Osteoblast (primary cell): ENCODE results near the gene AGAP3. TPM values are rescaled to one million over a fixed set of nuclear protein-coding genes. Genes with fewer than 3 reads are reported as not detected.

Experiments
- DNase-seq: peaks from one replicate; pipeline ENCODE4 v3.0.0; 2011; ENCODE audit warnings: low spot score, mixed read lengths; ENCODE audit not compliant: insufficient read length; ENCODE audit errors: missing footprints
- H2AFZ ChIP-seq: 2 replicates; pipeline ENCODE4 v1.6.0; 2011; ENCODE audit warnings: mild to moderate bottlenecking, low read length
- H3K27ac ChIP-seq: 2 replicates; pipeline ENCODE4 v1.5.1; 2011; ENCODE audit warnings: mild to moderate bottlenecking, low read depth, low read length, moderate library complexity
- H3K27me3 ChIP-seq: 2 replicates; pipeline ENCODE4 v1.6.0; 2012; ENCODE audit warnings: mild to moderate bottlenecking, control low read depth, inconsistent platforms, low read length, moderate library complexity; ENCODE audit not compliant: insufficient read depth
- H3K36me3 ChIP-seq: 2 replicates; pipeline ENCODE4 v1.5.1; 2011; ENCODE audit warnings: mild to moderate bottlenecking, low read length, control low read depth, moderate library complexity; ENCODE audit not compliant: insufficient read depth
- H3K4me1 ChIP-seq: 2 replicates; pipeline ENCODE4 v1.5.1; 2011; ENCODE audit warnings: mild to moderate bottlenecking, low read length, control low read depth, moderate library complexity; ENCODE audit not compliant: insufficient read depth
- H3K4me2 ChIP-seq: 2 replicates; pipeline ENCODE4 v1.6.0; 2011; ENCODE audit warnings: mild to moderate bottlenecking, low read length; ENCODE audit not compliant: insufficient read depth
- H3K4me3 ChIP-seq: fragments of 200-600 bp; sonication (generic); 3 replicates; pipeline ENCODE4 v1.5.1; 2012; ENCODE audit warnings: mild to moderate bottlenecking, low read length, inconsistent platforms; ENCODE audit not compliant: insufficient read depth
- H3K79me2 ChIP-seq: 2 replicates; pipeline ENCODE4 v1.6.0; 2012; ENCODE audit warnings: mild to moderate bottlenecking, low read length, control low read depth, inconsistent platforms; ENCODE audit not compliant: insufficient read depth
- H3K9me3 ChIP-seq: 2 replicates; pipeline ENCODE4 v1.5.1; 2011; ENCODE audit warnings: low read depth, low read length, control low read depth
- H4K20me1 ChIP-seq: 2 replicates; pipeline ENCODE4 v1.6.0; 2012; ENCODE audit warnings: mild to moderate bottlenecking, low read length, control low read depth; ENCODE audit not compliant: insufficient read depth
- total RNA-seq: library from RNA; depleted of rRNA; stranded (reverse); fragments of >200 nt; gene quantifications from 2 replicates; pipeline ENCODE4 v1.2.3, GENCODE V29; 2012
- TF ChIP-seq, protein P1 (sequence below): IDR thresholded peaks from 2 replicates; pipeline ENCODE4 v1.5.1; 2011; ENCODE audit warnings: mild to moderate bottlenecking, low read depth, low read length, moderate library complexity; ENCODE audit errors: extremely low read depth

Gene AGAP3
- total RNA-seq, 1 donor = 39.8 TPM

DNA sequence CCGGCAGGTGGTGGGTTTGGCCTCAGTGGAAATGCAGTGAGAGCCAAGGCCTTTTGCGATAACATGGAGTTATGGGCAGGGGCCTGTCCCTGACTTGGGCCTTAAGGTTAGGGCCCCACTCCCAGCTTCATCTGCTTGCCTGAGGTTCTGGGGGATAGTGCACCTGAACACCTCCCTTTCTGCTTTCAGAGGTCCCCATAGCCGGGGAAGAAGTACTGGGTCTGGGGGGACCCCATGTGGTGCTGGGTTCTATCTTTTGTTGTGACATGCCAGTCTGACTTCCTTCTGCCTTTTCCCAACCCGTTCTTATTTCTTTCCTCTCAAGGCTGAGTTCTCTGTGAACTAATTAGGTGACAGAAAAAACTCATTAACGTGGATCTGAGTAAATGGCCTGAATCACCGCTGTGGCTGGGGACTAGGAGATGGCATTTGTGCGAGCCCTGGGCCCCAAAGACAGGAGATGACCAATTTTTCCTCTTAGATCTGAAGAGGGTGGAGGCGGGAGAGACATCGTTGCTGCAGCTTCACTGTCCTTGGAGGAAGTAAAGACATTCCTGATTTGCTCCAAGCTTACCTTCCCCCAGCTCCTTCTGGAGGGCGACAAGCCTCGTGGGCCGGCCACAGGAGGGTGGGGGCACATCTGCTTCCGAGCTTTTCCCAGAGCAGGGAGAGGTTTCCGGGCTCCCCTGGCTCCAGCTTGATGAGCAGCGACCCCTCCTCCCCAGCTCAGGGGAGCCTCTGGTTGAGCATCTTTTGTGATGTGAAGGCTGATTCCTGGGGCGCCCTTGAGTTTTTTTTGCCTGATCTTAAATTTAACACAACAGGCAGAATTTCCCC is 2.0 kb downstream of the AGAP3 start:
- no peaks in the 10 kb centered on the region for H3K9me3 ChIP-seq
- peak overlapping the region; percentile 78 for H2AFZ ChIP-seq
- no peaks in the 10 kb centered on the region for H3K27me3 ChIP-seq
- H3K79me2 ChIP-seq = peaks cover 63% of the 10 kb centered on the region
- DNase-seq = peak; percentile 89
- peak overlapping the region; percentile 79 for H3K27ac ChIP-seq
- H3K4me2 ChIP-seq = peak overlapping the region; percentile 79
- peaks cover 43% of the 10 kb centered on the region for H4K20me1 ChIP-seq
- peaks cover 33% of the 10 kb centered on the region for H3K4me1 ChIP-seq
- peaks cover 5% of the 10 kb centered on the region for H3K36me3 ChIP-seq
- TF ChIP-seq, protein P1, sequence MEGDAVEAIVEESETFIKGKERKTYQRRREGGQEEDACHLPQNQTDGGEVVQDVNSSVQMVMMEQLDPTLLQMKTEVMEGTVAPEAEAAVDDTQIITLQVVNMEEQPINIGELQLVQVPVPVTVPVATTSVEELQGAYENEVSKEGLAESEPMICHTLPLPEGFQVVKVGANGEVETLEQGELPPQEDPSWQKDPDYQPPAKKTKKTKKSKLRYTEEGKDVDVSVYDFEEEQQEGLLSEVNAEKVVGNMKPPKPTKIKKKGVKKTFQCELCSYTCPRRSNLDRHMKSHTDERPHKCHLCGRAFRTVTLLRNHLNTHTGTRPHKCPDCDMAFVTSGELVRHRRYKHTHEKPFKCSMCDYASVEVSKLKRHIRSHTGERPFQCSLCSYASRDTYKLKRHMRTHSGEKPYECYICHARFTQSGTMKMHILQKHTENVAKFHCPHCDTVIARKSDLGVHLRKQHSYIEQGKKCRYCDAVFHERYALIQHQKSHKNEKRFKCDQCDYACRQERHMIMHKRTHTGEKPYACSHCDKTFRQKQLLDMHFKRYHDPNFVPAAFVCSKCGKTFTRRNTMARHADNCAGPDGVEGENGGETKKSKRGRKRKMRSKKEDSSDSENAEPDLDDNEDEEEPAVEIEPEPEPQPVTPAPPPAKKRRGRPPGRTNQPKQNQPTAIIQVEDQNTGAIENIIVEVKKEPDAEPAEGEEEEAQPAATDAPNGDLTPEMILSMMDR = no peak
- peak overlapping the region; percentile 91 for H3K4me3 ChIP-seq

DNA sequence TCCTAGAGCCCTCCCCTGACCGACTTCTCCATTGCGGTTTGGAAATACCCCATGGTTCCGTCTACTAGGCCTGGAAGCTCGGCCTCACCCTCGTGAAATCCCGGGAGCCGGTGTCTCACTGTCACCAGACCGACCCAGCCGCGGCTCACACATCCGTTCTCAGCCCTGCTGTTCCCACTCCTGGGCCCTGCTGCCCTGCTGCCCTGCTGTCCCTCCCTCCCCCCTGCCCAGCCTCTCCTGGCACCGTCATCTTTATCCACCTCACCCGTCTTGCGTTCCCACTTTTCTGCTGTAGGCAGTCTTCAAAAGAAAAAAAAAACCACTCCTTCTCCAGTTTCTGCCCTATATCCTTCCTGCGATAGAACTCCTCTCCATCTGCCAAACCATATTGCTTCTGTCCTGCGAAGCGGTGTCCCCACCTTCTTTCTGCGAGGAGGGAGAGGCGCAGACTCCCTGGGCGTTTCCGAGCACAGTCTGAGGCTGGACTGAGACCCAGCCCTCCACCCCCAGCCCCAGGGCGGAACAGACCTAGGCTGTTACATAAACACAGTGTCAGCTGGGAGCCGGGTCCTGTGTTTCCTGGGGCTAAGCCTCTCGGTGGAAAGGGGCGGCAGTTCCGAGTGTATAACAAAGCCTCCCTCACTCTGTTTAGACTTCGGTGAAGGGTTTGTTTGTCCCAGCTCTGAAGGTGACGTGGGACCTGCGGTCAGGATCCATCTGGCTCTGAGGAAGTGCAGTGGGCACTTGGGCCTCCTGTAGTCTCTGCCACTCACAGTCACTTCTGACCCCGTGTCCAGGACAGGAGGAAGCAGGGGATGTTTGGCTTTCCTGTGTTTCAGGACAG is 2.8 kb downstream of the AGAP3 start:
- peak; percentile 92 for DNase-seq
- no peaks in the 10 kb centered on the region for H3K27me3 ChIP-seq
- H3K27ac ChIP-seq = peak overlapping the region; percentile 79
- H3K9me3 ChIP-seq = no peaks in the 10 kb centered on the region
- H4K20me1 ChIP-seq = peaks cover 50% of the 10 kb centered on the region
- peaks cover 7% of the 10 kb centered on the region for H3K36me3 ChIP-seq
- H3K4me2 ChIP-seq = peak overlapping the region; percentile 79
- H3K4me3 ChIP-seq = peak overlapping the region; percentile 91
- TF ChIP-seq, protein P1 = no peak
- peaks cover 72% of the 10 kb centered on the region for H3K79me2 ChIP-seq
- H3K4me1 ChIP-seq = peaks cover 29% of the 10 kb centered on the region
- peak overlapping the region; percentile 78 for H2AFZ ChIP-seq

GRCh38 chr7:151089893-151090730 is 3.8 kb downstream of the AGAP3 start:
- peaks cover 29% of the 10 kb centered on the region for H3K4me1 ChIP-seq
- peak overlapping the region; percentile 91 for H3K4me3 ChIP-seq
- H4K20me1 ChIP-seq = peaks cover 60% of the 10 kb centered on the region
- H3K36me3 ChIP-seq = peaks cover 7% of the 10 kb centered on the region
- no peaks in the 10 kb centered on the region for H3K27me3 ChIP-seq
- H3K9me3 ChIP-seq = no peaks in the 10 kb centered on the region
- TF ChIP-seq, protein P1 = no peak
- H2AFZ ChIP-seq = no peak overlapping the region
- peak; percentile 78 for DNase-seq
- H3K79me2 ChIP-seq = peaks cover 82% of the 10 kb centered on the region
- H3K27ac ChIP-seq = peak overlapping the region; percentile 79
- peak overlapping the region; percentile 79 for H3K4me2 ChIP-seq
